ENCODE data around the gene EEF1A1.
A peak's percentile ranks its signal among the peaks of the same experiment; 100 is the strongest.
"Not testable (repeated sequence)": the region's sequence is repeated elsewhere in the genome, so short reads cannot be mapped to it uniquely, and the experiment has no call there.

The EEF1A1 gene

DNA sequence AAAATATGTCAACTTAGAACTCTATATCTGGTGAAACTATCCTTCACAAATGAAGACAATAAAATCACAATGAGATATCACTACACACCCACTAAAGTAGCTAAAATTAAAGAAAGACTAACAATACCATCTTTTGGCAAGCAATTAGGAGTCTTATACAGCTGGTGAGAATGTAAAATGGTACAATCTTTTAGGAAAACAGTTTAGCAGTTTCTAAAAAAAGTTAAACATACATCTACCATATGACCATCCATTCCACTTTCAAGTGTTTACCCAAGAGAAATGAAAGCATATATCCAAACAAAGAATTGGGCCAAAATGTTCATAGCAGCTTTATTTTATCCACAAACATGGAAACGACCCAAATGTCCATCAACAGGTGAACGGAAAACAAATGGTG is 13.8 kb upstream of the EEF1A1 start:
- no peak for DNase-seq

DNA sequence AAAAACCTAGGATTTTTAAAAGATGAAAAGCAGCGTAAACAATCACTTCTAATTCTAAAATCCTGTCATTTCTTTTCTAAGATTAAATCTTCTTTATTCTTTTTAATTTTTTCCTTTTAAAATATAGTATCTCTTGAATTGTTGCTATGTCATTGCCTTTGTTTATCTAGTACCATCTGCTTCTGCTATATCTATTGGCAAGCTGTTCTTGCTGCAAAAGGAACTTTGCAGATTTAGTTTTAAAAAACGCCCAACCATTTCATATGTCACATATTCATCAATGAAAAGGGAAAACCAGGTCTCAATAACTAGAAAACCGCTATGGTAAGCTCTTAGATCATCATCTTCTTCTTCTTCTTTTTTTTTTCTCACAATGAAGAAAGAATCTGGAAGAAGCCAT is 11.5 kb upstream of the EEF1A1 start:
- no peak for DNase-seq

DNA sequence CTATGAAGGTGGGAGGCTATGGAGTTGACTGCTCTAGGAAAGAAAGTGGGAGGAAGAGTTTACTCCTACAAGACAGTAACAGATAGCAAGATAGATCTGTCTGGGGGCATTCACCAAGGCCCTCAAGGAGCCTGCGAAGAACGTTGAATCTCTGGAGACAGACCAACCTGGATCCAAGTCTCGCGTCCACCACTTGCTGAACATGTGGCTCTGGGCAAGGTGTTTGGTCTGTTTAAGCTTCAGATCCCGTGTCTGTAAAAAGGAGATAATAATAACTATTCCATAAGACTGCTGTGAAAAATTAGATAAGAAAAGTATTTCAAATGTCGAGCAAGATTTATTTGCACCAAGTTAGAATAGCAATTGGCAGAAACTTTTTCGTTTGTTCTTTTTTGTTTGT is 8.1 kb upstream of the EEF1A1 start:
- no peak for DNase-seq

DNA sequence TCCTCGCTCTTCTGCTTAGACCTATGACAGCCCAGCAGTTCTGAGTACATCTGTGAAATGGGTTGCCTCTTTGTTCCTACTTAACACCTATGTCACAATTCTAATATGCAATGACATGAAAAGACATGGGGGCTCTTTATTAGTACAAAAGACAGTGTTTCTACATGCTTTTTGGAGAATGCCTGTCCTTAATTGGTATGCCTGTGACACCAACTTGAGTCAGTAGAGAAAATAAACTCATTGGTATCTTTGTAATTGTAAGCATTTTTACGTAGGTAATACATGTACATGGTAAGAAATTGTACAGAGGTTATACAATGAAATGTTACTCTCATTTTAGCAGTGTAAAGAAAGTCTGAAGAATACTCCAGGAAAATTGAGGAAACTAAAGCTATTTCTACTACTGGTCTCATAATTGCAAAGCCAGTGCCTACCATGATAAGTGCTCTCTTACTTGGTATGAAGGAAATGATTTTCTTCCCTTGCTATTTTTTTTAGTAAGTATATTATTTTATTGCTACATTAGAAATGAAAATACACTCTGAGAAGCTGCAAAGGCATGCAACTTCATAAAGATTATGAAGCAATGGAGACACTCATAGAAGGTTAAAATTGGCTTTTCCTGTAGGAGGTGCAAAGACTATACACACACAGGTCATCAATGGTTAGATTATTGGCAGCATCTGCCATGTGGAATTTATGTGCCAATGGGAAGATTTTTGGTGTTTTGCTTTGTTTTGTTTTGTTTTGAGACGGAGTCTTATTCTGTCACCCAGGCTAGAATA is 4.9 kb upstream of the EEF1A1 start:
- DNase-seq, result no peak

GRCh38 chr6:73523434-73524123 is 2.7 kb upstream of the EEF1A1 start:
- peak; percentile 78 to 81 for DNase-seq

GRCh38 chr6:73521351-73521985 is 636 bp upstream of the EEF1A1 start:
- peak in 1 of 2 donors; percentile 76 for DNase-seq

- peak; percentile 85 for DNase-seq
Measured at GRCh38 chr6:73519926-73520687, 725 bp downstream of the EEF1A1 start.

DNA sequence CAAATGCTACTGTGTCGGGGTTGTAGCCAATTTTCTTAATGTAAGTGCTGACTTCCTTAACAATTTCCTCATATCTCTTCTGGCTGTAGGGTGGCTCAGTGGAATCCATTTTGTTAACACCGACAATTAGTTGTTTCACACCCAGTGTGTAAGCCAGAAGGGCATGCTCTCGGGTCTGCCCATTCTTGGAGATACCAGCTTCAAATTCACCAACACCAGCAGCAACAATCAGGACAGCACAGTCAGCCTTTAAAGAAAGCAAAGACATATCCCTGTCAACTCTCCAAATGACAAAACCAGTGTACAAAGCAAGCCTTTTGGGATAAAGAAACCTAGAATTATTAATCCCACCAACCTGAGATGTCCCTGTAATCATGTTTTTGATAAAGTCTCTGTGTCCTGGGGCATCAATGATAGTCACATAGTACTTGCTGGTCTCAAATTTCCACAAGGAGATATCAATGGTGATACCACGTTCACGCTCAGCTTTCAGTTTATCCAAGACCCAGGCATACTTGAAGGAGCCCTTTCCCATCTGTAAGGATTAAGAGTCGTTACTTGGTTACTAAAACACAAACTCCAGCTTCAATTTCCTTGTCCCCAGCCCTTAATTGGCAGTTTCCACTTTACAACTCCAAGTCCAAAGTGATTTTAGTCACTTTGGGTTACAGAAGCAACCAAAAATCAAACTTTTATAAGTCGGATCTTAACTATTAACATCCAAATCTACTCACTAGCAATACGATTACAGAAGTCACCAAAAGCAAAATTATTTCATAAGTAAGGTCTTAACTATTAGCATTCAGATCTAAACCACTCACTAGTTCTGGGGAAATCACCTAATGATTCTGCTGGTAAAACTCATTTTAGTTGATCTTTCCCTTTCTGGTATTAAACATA is 1.6 kb downstream of the EEF1A1 start:
- DNase-seq, result not testable (repeated sequence)

- not testable (repeated sequence) for DNase-seq
Measured at GRCh38 chr6:73518100-73518981, 2.5 kb downstream of the EEF1A1 start.

DNA sequence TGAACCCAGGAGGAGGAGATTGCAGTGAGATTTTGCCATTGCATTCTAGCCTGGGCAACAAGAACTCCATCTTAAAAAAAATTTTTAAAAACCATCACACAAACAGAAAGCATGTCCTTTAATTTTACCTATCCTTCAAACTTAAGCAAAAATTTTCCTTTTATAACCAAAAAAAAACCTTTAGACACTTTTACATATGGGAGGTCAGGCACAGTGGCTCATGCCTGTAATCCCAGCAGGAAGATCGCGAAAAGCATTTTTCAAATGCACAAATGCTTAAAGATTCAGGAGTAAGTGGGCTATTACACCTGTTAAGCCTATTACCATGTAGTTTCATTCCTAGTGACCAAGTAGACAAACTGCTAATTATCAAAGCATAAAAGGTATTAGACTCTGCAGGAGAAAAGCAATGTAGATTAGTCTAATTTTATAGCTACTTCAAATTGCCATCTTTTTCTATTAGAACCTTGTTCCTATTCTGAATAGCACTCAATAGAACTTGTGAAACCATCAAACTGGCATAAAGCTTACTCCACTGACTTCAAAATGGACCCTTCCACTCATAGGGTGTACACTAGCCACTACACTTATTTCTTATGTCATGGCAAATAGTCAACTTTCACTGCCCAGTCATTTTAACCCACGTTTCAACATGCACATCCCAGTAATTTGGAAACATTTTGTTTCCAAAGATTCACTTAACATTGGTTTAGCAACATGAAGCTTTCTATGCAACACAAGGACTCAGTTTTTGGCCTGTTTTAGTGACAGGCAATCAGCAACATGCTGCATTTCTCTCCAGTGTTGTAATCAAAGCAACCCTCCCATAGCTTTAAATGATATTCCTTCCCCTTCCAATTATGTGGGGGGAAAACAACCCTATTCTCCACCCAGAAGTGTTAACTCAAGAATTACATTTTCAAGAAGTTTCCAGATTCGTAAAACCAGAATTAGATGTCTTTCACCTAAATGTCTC is 4.0 kb downstream of the EEF1A1 start:
- no peak for DNase-seq

DNA sequence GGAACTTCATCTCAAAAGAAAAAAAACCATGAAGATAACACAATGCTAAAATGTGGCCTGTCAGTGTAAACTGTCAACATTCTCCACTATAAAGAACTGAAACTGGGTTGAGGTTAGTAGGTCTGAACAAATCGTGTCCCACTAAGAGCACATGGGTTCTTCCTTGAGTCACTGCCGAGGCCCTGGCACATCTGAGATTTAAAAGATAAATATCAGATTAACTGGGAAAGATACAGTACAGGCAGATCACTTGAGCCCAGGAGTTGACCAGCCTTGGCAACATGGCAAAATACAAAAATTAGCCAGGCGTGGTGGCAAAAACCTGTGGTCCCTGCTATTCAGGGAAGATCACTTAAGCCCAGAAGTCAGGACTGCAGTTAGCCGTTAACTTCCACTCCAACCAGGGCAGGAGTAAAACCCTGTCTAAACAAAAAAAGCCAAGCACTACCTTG is 5.6 kb downstream of the EEF1A1 start:
- DNase-seq, result peak; percentile 40 to 43

DNA sequence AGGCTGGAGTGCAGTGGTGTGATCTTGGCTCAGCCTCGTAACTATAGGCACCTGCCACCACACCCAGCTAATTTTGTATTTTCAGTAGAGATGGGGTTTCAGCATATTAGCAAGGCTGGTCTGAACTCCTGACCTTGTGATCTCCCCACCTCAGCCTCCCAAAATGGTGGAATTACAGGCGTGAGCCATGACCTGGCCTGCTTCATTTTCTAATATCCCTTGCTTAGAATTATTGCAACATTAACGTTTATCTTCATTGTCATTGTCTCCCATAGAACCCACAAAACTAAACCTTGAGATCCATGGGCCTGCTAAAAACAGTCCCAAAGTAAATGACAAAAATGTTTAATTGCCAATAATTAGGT is 6.1 kb downstream of the EEF1A1 start:
- peak; percentile 30 to 49 for DNase-seq

DNA sequence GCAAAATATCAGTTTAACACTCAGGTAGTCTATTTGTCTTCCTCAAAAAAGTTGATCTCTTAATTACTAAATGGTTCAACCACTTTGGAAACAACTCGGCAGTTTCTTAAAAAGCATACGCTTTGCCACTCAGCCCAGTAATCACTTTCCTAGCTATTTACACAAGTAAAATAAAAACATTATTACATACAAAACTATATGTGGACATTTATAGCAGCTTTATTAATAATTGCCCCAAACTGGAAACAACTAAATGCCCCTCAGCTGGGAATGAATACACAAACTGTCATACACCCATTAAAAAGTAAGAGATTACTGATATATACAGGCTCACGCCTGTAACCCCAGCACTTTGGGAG is 7.4 kb downstream of the EEF1A1 start:
- DNase-seq, result no peak

GRCh38 chr6:73511796-73512195 is 9.0 kb downstream of the EEF1A1 start:
- peak in 1 of 2 donors; percentile 36 for DNase-seq

- DNase-seq, result no peak
Measured at GRCh38 chr6:73509851-73510250, 11.0 kb downstream of the EEF1A1 start.

- no peak for DNase-seq
Measured at GRCh38 chr6:73508776-73509175, 12.1 kb downstream of the EEF1A1 start.

DNA sequence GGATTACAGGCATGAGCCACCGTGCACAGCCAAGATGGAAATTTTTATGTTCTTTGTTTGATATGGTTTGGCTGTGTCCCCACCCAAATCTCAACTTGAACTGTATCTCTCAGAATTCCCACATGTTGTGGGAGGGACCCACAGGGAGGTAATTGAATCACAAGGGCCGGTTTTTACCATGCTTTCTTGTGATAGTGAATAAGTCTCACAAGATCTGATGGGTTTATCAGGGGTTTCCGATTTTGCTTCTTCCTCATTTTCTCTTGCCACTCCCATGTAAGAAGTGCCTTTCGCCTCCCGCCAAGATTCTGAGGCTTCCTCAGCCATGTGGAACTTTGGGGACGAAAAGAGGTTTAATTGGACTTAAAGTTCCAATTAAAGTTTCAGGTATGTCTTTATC is 14.6 kb downstream of the EEF1A1 start:
- DNase-seq, result no peak

DNA sequence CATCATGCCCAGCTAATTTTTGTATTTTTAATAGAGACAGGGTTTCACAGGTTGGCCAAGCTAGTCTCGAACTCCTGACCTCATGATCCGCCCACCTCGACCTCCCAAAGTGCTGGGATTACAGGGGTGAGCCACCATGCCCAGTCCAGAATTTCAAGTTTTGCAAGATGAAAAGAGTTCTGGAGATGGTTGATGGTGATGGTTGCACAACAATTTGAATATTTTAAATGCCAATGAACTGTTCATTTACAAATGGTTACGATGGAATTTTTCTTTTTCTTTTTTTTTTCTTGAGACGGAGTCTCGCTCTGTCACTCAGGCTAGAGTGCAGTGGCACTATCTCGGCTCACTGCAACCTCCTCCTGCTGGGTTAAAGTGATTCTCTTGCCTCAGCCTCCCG is 15.1 kb downstream of the EEF1A1 start:
- DNase-seq, result not testable (repeated sequence)

GRCh38 chr6:73505142-73505541 is 15.7 kb downstream of the EEF1A1 start:
- no peak for DNase-seq

GRCh38 chr6:73504160-73504559 is 16.7 kb downstream of the EEF1A1 start:
- DNase-seq, result no peak

Measured in stimulated activated CD4-positive, alpha-beta T cell treated with anti-CD3 and anti-CD28 coated beads, Interleukin-2, amount 100 ng/mL, for 24 hours (primary cell).